Measurements from ENCODE around the gene TOMM34. TPM values are rescaled to one million over a fixed set of nuclear protein-coding genes. Genes with fewer than 3 reads are reported as not detected.

The TOMM34 gene
- total RNA-seq, 1 donor from 2014 or later, result 16.2 TPM

- DNase-seq (ENCODE audit: extremely low spot score in 2 of 2), result peak in 1 of 2 donors; percentile 75
- TF ChIP-seq POLR2AphosphoS5 (IDR thresholded peaks at IDR 0.05; ENCODE audit: insufficient read depth in 1 of 2, low read depth in 1 of 2) (no peak), CTCF (IDR thresholded peaks at IDR 0.05) (no peak), POLR2A (IDR thresholded peaks at IDR 0.05) (no peak)
- H3K36me3 ChIP-seq, result peaks cover 0 to 22% of the 10 kb centered on the region in 2 donors
- intact Hi-C loops (cut with DNase I), result no loop called here
- H3K27me3 ChIP-seq, result no peaks in the 10 kb centered on the region
- H3K4me3 ChIP-seq, result peak within 1 kb of the TSS; percentile 53 to 57
- no peaks in the 10 kb centered on the region for H3K9me3 ChIP-seq
- no peak within 1 kb of the TSS for H3K27ac ChIP-seq
- H3K4me1 ChIP-seq, result peaks cover 17% of the 10 kb centered on the region
These were observed 50.1 kb downstream of the TOMM34 start, which contains the start of gene PABPC1L for GRCh38 chr20:44909872-44910689. PABPC1L (plus strand) TSS chr20:44910060; CDS start chr20:44910144, 84 bp downstream.

- H3K9me3 ChIP-seq, result no peaks in the 10 kb centered on the region
- intact Hi-C loops (cut with DNase I), result no loop called here
- no peak overlapping the region for H3K27ac ChIP-seq
- no peak for TF ChIP-seq POLR2A (IDR thresholded peaks at IDR 0.05)
- TF ChIP-seq CTCF (IDR thresholded peaks at IDR 0.05), result no peak
- no peak for TF ChIP-seq POLR2AphosphoS5 (IDR thresholded peaks at IDR 0.05; ENCODE audit: insufficient read depth in 1 of 2, low read depth in 1 of 2)
- H3K36me3 ChIP-seq, result peaks cover 0 to 31% of the 10 kb centered on the region in 2 donors
- DNase-seq (ENCODE audit: extremely low spot score in 2 of 2), result peak in 1 of 2 donors; percentile 84
- H3K4me1 ChIP-seq, result peaks cover 17% of the 10 kb centered on the region
- peak overlapping the region; percentile 53 to 57 for H3K4me3 ChIP-seq
- H3K27me3 ChIP-seq, result no peaks in the 10 kb centered on the region
These were observed 51.0 kb downstream of the TOMM34 start for GRCh38 chr20:44908987-44909871.

DNA sequence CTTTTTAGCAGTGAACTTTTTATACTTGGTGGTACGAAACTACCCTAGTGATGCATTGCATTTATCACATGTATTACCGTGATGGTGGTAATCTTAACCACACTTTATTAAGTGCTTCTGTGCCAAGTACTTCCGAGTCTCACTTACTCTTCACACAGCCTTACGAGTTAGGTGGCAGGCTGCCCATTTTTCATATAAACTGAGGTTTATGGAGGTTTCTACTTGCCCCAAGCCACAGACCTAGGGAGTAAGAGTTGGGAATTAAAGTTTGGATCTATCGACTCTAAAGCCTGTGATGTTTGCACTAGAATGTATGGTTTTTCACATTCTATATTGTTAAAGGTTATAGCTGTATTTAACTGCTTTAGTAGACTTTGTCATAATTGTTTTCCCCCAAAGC lies 55.8 kb downstream of the TOMM34 start:
- no peak overlapping the region for H3K4me3 ChIP-seq
- H3K36me3 ChIP-seq, result peaks cover 0 to 59% of the 10 kb centered on the region in 2 donors
- DNase-seq (ENCODE audit: extremely low spot score in 2 of 2), result no peak
- H3K4me1 ChIP-seq, result peaks cover 17% of the 10 kb centered on the region
- H3K9me3 ChIP-seq, result no peaks in the 10 kb centered on the region
- H3K27me3 ChIP-seq, result no peaks in the 10 kb centered on the region
- H3K27ac ChIP-seq, result no peak overlapping the region
- intact Hi-C loops (cut with DNase I), result no loop called here
- TF ChIP-seq POLR2A (IDR thresholded peaks at IDR 0.05) (no peak), POLR2AphosphoS5 (IDR thresholded peaks at IDR 0.05; ENCODE audit: insufficient read depth in 1 of 2, low read depth in 1 of 2) (no peak)

GRCh38 chr20:44901974-44902373 lies 58.2 kb downstream of the TOMM34 start:
- Histone ChIP-seq H3K9me3 (no peaks in the 10 kb centered on the region), H3K36me3 (peaks cover 0 to 52% of the 10 kb centered on the region in 2 donors), H3K27me3 (no peaks in the 10 kb centered on the region), H3K4me3 (no peak overlapping the region), H3K4me1 (peaks cover 39% of the 10 kb centered on the region), H3K27ac (no peak overlapping the region)
- intact Hi-C loops (cut with DNase I), result no loop called here
- TF ChIP-seq CTCF (IDR thresholded peaks at IDR 0.05) (no peak), POLR2AphosphoS5 (IDR thresholded peaks at IDR 0.05; ENCODE audit: insufficient read depth in 1 of 2, low read depth in 1 of 2) (no peak), POLR2A (IDR thresholded peaks at IDR 0.05) (no peak)
- no peak for DNase-seq (ENCODE audit: extremely low spot score in 2 of 2)

GRCh38 chr20:44900231-44900854 lies 59.9 kb downstream of the TOMM34 start:
- TF ChIP-seq POLR2A (IDR thresholded peaks at IDR 0.05) (no peak), CTCF (IDR thresholded peaks at IDR 0.05) (no peak), POLR2AphosphoS5 (IDR thresholded peaks at IDR 0.05; ENCODE audit: insufficient read depth in 1 of 2, low read depth in 1 of 2) (no peak)
- H3K4me1 ChIP-seq, result peaks cover 55% of the 10 kb centered on the region
- intact Hi-C loops (cut with DNase I), result no loop called here
- H3K4me3 ChIP-seq, result no peak overlapping the region
- H3K27me3 ChIP-seq, result no peaks in the 10 kb centered on the region
- DNase-seq (ENCODE audit: extremely low spot score in 2 of 2), result no peak
- H3K27ac ChIP-seq, result no peak overlapping the region
- no peaks in the 10 kb centered on the region for H3K9me3 ChIP-seq
- H3K36me3 ChIP-seq, result peaks cover 0 to 39% of the 10 kb centered on the region in 2 donors
